Activated T-cell treated with anti-CD3 and anti-CD28 coated beads, Interleukin-2, amount 50 U/mL, for 72 hours (primary cell): ENCODE measurements around the gene S100Z. TPM values are rescaled to one million over a fixed set of nuclear protein-coding genes. Genes with fewer than 3 reads are reported as not detected.
"Not testable (repeated sequence)": the region's sequence is repeated elsewhere in the genome, so short reads cannot be mapped to it uniquely, and the experiment has no call there.

Experiments
- ATAC-seq, 2 donors: fragments of 150-1000 bp; cut with Tn5 transposase; replicated peaks in 1 of 2; 2 replicates each; pipeline ENCODE4 v1.10.0; 2021; ENCODE audit warnings: moderate library complexity in 2 of 2, mild to moderate bottlenecking in 1 of 2
- DNase-seq, 2 donors: peaks; one replicate each; pipeline ENCODE4 v3.0.0; 2021 to 2022; ENCODE audit warnings: mixed read lengths in 1 of 2
- H3K27ac Mint-ChIP-seq: one replicate; pipeline ENCODE4 v1.8.0; 2022; ENCODE audit warnings: mild to moderate bottlenecking, moderate library complexity, mixed read lengths
- H3K27me3 Mint-ChIP-seq: one replicate; pipeline ENCODE4 v1.8.0; 2022; ENCODE audit warnings: low read depth, mixed read lengths
- H3K36me3 Mint-ChIP-seq, 2 donors: one replicate each; pipeline ENCODE4 v1.8.0; 2022; ENCODE audit warnings: mixed read lengths in 2 of 2, mild to moderate bottlenecking in 1 of 2; ENCODE audit not compliant: insufficient read depth in 2 of 2
- H3K4me1 Mint-ChIP-seq: one replicate; pipeline ENCODE4 v1.8.0; 2022; ENCODE audit warnings: low read depth, mixed read lengths
- H3K4me3 Mint-ChIP-seq, 2 donors: one replicate each; pipeline ENCODE4 v1.8.0; 2022; ENCODE audit warnings: mild to moderate bottlenecking in 2 of 2, mixed read lengths in 2 of 2, moderate library complexity in 2 of 2
- H3K9me3 Mint-ChIP-seq, 2 donors: one replicate each; pipeline ENCODE4 v1.8.0; 2022; ENCODE audit warnings: mixed read lengths in 2 of 2
- total RNA-seq, 2 donors: library from RNA; stranded (reverse); gene quantifications; one replicate each; pipeline ENCODE4 v1.2.3, GENCODE V29; 2022

The S100Z gene
- total RNA-seq, 2 donors from 2014 or later, result 1.7 to 1.9 TPM

DNA sequence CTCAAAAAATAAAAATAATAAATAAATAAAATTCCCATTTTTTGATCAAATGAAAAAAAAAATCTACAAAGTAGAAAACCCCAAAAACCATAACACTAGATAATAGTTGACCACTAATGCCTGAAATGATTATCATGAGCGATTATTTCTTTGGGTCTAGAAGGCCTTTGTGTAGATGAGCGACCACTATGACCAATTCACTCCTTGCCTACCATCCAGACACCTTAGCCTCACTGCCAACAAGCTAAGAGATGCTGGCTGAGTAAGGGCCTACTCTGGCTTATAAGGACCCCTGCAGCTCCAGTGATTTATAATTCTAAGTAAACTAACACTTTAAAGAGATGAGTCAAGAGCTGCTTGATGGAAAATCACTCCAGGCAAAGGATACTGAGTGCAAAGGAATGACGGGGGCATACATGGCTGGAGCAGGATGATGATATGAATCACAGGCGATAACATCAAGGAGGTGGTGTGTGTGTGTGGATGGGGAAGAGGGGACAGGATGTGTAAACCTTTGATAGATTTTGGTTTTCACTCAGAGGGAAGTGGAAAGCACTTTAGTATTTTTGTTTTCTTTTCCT, 35.7 kb upstream of the S100Z start:
- Mint-ChIP-seq H3K4me3 (no peak overlapping the region), H3K9me3 (no peaks in the 10 kb centered on the region), H3K27me3 (peaks cover 27% of the 10 kb centered on the region), H3K36me3 (peaks cover 0 to 2% of the 10 kb centered on the region in 2 donors), H3K4me1 (peaks cover 9% of the 10 kb centered on the region), H3K27ac (no peak overlapping the region)
- no peak for ATAC-seq
- no peak for DNase-seq

GRCh38 chr5:76816110-76816831, 33.5 kb upstream of the S100Z start:
- DNase-seq, result no peak
- Mint-ChIP-seq H3K4me3 (no peak overlapping the region), H3K27me3 (peaks cover 33% of the 10 kb centered on the region), H3K9me3 (no peaks in the 10 kb centered on the region), H3K36me3 (peaks cover 0 to 2% of the 10 kb centered on the region in 2 donors), H3K4me1 (peaks cover 16% of the 10 kb centered on the region), H3K27ac (no peak overlapping the region)
- ATAC-seq, result no peak

- peak within 1 kb of the TSS; percentile 85 to 87 for H3K4me3 Mint-ChIP-seq
- H3K27ac Mint-ChIP-seq, result no peak within 1 kb of the TSS
- peaks cover 16% of the 10 kb centered on the region for H3K4me1 Mint-ChIP-seq
- H3K9me3 Mint-ChIP-seq, result no peaks in the 10 kb centered on the region
- peaks cover 33% of the 10 kb centered on the region for H3K27me3 Mint-ChIP-seq
- peak; percentile 35 to 42 for DNase-seq
- peak; percentile 70 to 79 for ATAC-seq
- H3K36me3 Mint-ChIP-seq, result peaks cover 0 to 2% of the 10 kb centered on the region in 2 donors
Measured at GRCh38 chr5:76818844-76819831, 30.7 kb upstream of the S100Z start, which contains the start of gene F2RL1. F2RL1 (plus strand) TSS chr5:76819030; CDS start chr5:76819183, 153 bp downstream.

DNA sequence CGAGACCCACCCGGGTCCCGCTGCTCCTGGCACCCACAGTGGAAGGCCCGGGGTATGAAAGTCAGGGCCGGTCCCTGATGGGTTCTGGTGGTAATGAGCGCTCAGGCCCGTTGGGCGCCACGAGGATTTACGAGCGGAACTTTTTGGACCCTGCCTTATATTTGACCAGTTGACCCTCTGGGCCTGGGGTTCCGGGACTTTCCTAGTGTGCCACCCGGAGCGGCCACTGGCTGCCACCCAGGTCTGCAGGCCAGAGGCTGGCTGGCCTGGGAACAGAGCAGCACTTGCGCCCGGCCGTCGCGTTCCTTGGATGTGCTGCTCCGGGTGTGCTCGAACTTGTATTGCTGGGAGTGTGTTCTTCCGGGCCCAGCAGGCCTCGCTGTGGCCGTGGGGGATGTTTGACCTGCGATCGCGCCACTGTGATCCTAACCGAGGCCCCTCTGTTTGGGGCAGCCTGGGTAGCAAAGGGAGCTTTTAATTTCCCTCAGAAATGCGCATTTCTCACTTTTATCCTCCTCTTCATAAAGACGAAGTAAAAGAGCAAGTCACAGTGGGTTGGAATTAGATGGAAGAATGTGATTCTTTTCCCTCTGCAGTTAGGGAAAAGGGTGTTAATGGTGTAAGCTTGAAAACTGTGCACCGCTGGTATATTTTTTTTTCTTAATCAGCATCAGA, 29.8 kb upstream of the S100Z start:
- Mint-ChIP-seq H3K4me1 (peaks cover 16% of the 10 kb centered on the region), H3K36me3 (peaks cover 0 to 2% of the 10 kb centered on the region in 2 donors), H3K4me3 (peak overlapping the region; percentile 85 to 87), H3K27ac (no peak overlapping the region), H3K9me3 (no peaks in the 10 kb centered on the region), H3K27me3 (peaks cover 33% of the 10 kb centered on the region)
- DNase-seq, result no peak
- no peak for ATAC-seq

GRCh38 chr5:76820526-76820890, 29.3 kb upstream of the S100Z start:
- peaks cover 16% of the 10 kb centered on the region for H3K4me1 Mint-ChIP-seq
- H3K36me3 Mint-ChIP-seq, result peaks cover 0 to 2% of the 10 kb centered on the region in 2 donors
- peaks cover 28% of the 10 kb centered on the region for H3K27me3 Mint-ChIP-seq
- DNase-seq (no peak), ATAC-seq (no peak)
- peak overlapping the region in 1 of 2 donors; percentile 87 for H3K4me3 Mint-ChIP-seq
- no peaks in the 10 kb centered on the region for H3K9me3 Mint-ChIP-seq
- H3K27ac Mint-ChIP-seq, result no peak overlapping the region

GRCh38 chr5:76821136-76821535, 28.7 kb upstream of the S100Z start:
- Mint-ChIP-seq H3K27me3 (peaks cover 21% of the 10 kb centered on the region), H3K27ac (no peak overlapping the region), H3K9me3 (no peaks in the 10 kb centered on the region), H3K4me1 (peaks cover 16% of the 10 kb centered on the region), H3K4me3 (no peak overlapping the region), H3K36me3 (peaks cover 0 to 2% of the 10 kb centered on the region in 2 donors)
- no peak for ATAC-seq
- DNase-seq, result no peak

- not testable (repeated sequence) for H3K4me3 Mint-ChIP-seq, H3K36me3 Mint-ChIP-seq, H3K27ac Mint-ChIP-seq, ATAC-seq, DNase-seq, H3K9me3 Mint-ChIP-seq
- peaks cover 16% of the 10 kb centered on the region for H3K4me1 Mint-ChIP-seq
- peaks cover 18% of the 10 kb centered on the region for H3K27me3 Mint-ChIP-seq
Measured at GRCh38 chr5:76822105-76822731, 27.6 kb upstream of the S100Z start.

DNA sequence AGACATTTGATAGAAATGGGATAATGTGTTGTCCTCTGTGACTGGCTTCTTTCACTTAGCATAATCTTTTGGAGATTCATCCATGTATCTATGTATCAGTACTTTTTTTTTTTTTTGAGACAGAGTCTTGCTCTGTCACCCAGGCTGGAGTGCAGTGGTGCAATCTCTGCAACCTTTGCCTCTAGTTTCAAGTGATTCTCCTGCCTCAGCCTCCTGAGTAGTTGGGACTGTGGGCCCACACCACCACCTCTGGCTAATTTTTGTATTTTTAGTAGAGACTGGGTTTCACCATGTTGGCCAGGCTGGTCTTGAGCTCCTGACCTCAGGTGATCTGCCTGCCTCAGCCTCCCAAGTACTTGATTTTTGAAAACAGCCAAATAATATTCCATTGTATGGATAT, 23.4 kb upstream of the S100Z start:
- ATAC-seq, result not testable (repeated sequence)

GRCh38 chr5:76831110-76831452, 18.7 kb upstream of the S100Z start:
- Mint-ChIP-seq H3K4me1 (peaks cover 13% of the 10 kb centered on the region), H3K27ac (no peak overlapping the region), H3K27me3 (no peaks in the 10 kb centered on the region), H3K36me3 (no peaks in the 10 kb centered on the region), H3K9me3 (no peaks in the 10 kb centered on the region), H3K4me3 (no peak overlapping the region)
- ATAC-seq (peak; percentile 22 to 23), DNase-seq (no peak)

More for the DNA sequence above, 23.4 kb upstream of the S100Z start:
- H3K4me1 Mint-ChIP-seq, result peaks cover 12% of the 10 kb centered on the region
- not testable (repeated sequence) for H3K9me3 Mint-ChIP-seq, H3K36me3 Mint-ChIP-seq, H3K4me3 Mint-ChIP-seq, DNase-seq, H3K27ac Mint-ChIP-seq, H3K27me3 Mint-ChIP-seq

DNA sequence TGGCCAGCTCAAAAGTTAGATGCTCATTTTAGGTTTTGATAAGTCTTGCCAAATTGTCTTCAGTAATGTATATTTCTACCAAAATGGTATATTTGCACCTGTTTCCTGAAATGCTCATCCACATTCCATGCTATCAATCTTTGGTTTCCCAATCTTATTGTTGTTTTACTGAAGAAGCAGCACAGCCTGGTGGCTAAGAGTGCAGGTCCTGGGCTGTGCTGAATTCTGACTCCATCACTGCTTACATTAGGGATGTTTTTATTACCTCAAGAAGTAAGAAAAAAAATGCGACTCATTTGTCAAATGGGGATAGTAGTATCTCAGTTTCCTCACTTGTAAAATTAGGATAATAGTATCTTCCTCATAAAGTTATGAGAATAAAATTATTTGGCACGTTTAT, 13.6 kb upstream of the S100Z start:
- H3K36me3 Mint-ChIP-seq, result peaks cover 0 to 1% of the 10 kb centered on the region in 2 donors
- DNase-seq (no peak), ATAC-seq (no peak)
- no peaks in the 10 kb centered on the region for H3K27me3 Mint-ChIP-seq
- H3K4me1 Mint-ChIP-seq, result peaks cover 3% of the 10 kb centered on the region
- no peaks in the 10 kb centered on the region for H3K9me3 Mint-ChIP-seq
- no peak overlapping the region for H3K4me3 Mint-ChIP-seq
- no peak overlapping the region for H3K27ac Mint-ChIP-seq

- H3K36me3 Mint-ChIP-seq, result peaks cover 0 to 1% of the 10 kb centered on the region in 2 donors
- H3K9me3 Mint-ChIP-seq, result no peaks in the 10 kb centered on the region
- no peaks in the 10 kb centered on the region for H3K4me1 Mint-ChIP-seq
- DNase-seq (no peak), ATAC-seq (no peak)
- H3K27ac Mint-ChIP-seq, result no peak overlapping the region
- no peak overlapping the region for H3K4me3 Mint-ChIP-seq
- H3K27me3 Mint-ChIP-seq, result no peaks in the 10 kb centered on the region
Measured at GRCh38 chr5:76836585-76836984, 13.2 kb upstream of the S100Z start.

- Mint-ChIP-seq H3K4me1 (no peaks in the 10 kb centered on the region), H3K27me3 (peaks cover 12% of the 10 kb centered on the region), H3K36me3 (peaks cover 0 to 3% of the 10 kb centered on the region in 2 donors), H3K4me3 (no peak overlapping the region), H3K9me3 (peaks cover 0 to 2% of the 10 kb centered on the region in 2 donors), H3K27ac (no peak overlapping the region)
- ATAC-seq (no peak), DNase-seq (no peak)
Measured at GRCh38 chr5:76838481-76839261, 11.1 kb upstream of the S100Z start.
